GM10266 (cell line): Measurements from ENCODE around the gene VPS26A.

Experiments used
- DNase-seq: peaks from one replicate; pipeline ENCODE4 v3.0.0; 2012; ENCODE audit errors: extremely low spot score
- TF ChIP-seq, protein P1 (sequence below): IDR thresholded peaks from 2 replicates; pipeline ENCODE4 v1.5.1; 2012; ENCODE audit warnings: mild to moderate bottlenecking, low read depth; ENCODE audit not compliant: control insufficient read depth, insufficient read depth; ENCODE audit errors: missing control alignments

Gene VPS26A

DNA sequence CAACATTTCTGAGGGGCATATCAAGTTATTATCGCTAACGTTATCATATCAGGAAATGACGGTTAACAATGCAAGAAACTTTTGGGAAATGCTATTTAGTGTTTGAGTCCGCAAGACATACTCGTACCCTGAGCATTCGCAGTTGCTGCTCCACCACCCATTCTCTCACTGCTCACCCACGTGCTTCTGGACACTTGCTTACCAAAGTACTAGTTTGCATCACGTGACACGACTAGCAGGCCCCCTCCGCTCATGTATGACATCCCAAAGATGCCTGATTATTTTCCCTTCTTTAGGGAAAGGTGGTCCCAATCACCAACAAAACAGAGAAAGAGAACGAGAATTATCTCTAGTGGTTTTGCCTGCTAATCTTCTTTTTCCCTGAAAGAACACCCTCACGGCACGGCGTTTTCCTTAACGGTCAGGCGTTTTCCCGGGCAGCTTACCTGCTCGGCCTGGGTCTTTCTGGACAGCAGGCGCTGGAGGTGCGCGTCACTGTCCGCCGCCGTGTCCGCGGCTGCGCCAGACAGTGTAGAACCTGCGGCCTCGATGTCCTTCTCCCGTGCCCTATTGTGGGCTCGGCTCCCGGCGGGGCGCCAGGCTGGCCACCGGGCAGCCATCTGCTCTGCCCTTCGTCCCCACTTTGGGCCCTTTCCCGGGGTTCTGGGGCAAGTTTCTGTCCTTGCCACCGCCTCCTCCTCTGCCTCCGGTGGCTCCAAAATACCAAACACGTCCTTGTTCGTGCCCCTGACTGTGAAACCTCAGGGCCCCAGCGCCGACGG, 56.0 kb downstream of the VPS26A start, which contains the start of gene SUPV3L1:
TSS of gene SUPV3L1 (plus strand) at position 492 of the 782 bp plus-strand sequence. CDS start at position 550, 58 bp downstream.
- TF ChIP-seq, protein P1, sequence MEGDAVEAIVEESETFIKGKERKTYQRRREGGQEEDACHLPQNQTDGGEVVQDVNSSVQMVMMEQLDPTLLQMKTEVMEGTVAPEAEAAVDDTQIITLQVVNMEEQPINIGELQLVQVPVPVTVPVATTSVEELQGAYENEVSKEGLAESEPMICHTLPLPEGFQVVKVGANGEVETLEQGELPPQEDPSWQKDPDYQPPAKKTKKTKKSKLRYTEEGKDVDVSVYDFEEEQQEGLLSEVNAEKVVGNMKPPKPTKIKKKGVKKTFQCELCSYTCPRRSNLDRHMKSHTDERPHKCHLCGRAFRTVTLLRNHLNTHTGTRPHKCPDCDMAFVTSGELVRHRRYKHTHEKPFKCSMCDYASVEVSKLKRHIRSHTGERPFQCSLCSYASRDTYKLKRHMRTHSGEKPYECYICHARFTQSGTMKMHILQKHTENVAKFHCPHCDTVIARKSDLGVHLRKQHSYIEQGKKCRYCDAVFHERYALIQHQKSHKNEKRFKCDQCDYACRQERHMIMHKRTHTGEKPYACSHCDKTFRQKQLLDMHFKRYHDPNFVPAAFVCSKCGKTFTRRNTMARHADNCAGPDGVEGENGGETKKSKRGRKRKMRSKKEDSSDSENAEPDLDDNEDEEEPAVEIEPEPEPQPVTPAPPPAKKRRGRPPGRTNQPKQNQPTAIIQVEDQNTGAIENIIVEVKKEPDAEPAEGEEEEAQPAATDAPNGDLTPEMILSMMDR, result no peak
- peak; percentile 90 for DNase-seq

DNA sequence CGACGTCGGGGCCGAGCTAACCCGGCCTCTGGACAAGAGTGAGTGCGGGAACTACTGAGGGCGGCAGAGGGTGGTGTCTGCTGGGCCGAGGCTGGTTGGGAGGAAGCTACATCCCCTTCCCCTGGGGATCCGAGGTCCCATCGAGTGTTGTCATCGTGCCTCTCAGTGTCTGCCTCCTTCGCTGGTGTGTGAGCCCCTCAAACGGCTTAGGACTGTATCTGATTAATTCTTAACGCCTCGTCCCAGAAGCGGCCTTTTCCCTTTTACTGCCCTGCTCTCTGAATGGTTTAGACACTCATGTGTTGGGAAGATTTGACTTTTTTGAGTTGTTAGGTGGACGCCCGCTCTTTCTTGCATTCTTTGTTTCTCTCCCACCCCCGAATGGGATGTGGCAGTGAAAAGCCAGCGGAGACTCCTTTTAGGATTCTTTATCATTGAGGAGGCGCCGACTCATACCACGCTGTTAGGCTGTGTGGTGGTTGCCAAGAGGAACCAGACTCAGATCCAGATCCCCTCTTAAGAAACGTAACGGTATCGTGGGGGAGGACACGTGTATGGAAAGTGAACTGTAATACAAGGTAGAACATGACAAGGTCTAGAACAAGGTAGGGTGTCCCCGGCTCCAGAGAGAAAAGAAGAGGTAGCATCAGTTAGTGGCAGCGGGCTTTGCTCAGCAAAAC, 56.7 kb downstream of the VPS26A start:
- TF ChIP-seq, protein P1, result no peak
- DNase-seq, result no peak

DNA sequence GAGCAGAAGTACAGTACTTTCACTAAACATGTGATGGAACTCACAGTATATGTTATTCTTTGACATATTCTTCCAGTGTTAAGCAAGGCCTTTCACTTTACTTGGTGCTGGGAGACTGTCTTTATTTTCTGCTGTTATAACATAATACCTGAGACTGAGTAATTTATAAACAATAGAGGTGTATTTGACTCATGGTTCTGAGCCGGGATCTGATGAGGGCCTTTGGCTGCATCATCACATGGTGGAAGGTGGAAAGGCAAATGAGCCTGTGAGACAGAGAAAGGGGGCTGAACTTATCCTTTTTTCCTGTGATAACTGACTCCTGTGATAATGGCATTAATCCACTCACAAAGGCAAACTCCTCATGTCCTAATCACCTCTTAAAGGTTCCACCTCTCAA, 57.5 kb downstream of the VPS26A start:
- DNase-seq, result no peak
- TF ChIP-seq, protein P1, result no peak

DNA sequence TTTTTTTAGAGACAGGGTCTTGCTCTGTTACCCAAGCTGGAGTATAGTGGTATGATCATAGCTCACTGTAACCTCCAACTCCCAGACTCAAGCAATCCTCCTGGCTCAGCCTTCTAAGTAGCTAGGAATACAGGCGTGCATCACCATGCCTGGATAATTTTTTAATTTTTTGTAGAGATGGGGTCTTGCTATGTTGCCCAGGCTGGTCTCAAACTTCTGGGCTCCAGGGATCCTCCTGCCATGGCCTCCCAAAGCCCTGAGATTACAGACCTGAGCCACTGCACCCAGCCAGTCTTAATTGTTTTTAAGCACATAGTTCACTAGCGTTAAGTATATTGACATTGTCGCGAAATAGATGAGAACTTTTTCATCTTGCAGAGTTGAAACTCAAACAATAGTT, 58.0 kb downstream of the VPS26A start:
- TF ChIP-seq, protein P1, result no peak
- no peak for DNase-seq

DNA sequence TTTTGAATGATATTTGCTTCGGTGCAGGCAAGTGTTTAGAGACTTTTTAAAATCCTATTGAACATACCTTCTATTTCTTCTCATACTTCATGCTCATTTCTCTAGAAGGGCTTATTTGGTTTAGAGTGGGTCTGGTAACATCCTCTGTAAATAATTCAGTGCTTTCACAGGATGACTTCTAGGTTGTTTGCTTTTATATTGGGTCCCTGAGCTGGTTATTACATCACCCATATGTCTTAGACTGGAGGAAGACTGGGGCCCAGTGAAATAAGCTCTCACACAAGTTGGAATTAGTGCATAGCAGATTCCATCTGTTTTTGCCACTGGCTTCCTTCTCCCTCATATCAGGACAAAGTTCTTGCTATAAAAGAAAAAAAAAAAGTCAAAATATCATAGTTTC, 62.5 kb downstream of the VPS26A start:
- TF ChIP-seq, protein P1, result no peak
- no peak for DNase-seq

DNA sequence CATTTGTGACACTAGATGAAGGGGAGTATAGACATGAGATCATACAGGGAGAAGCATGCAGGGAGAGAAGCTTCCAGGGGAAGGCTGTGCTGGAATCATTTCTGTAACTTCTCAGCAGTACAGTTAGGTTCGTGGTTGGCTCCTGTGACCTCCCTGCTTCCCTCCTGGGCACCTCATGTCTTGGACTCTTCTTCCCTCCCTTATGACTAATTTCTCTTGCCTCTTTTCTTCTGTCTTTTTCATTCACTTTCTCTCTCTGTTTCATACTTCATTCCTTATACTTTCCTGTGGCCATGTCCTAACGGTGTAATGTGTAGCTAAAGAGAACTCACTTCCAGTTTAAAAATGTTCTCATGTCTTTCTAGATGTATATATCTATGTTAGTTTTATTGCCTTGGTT, 77.1 kb downstream of the VPS26A start:
- TF ChIP-seq, protein P1, result no peak

DNA sequence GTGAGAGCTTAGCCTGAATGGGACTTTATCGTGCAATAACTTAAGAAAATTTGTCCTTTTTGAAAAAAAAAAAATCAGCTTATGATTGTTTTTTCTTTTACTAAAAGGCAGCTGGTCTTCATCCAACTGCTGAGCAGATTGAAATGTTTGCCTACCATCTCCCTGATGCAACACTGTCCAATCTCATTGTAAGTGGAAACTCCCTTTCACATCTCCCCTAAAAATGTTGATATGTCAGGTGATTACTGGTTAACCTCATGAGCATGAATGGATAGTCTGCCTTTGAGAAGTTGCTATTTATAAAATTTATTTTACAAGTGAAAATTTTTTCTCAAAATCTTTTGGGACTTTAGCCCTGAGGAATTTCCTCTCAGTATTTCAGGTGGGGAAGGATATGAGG, 78.4 kb downstream of the VPS26A start:
- DNase-seq, result peak; percentile 31
- TF ChIP-seq, protein P1, result no peak

More for the DNA sequence above, 77.1 kb downstream of the VPS26A start:
- no peak for DNase-seq
